Measurements from ENCODE around the gene TMEM267.

DNA sequence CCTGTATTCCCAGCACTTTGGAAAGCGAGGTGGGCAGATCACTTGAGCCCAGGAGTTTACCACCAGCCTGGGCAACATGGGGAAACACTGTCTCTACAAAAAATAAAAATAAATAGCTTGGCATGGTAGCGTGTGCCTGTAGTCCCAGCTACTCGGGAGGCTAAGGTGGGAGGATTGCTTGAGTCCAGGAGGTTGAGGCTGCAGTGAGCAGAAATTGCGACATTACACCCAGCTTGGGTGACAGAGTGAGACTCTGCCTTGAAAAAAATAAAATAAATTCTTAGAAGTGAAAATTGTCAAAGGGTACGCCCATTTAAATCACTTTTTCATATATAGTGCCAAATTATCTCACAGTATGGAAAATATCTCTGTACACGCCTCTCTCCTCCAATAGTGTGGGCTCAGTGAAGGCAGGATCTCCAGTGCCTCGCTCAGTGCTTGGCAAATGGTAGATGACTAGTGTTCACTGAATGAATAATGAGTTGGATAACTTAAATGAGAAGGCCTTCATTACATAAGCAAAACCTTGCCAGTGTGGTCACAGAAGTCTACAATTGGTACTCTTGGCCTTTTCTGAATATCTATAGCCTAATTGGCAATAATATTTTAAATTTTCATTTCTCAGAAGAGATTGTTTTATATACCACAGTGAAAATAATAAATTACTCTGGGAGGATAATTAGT, 62.1 kb downstream of the TMEM267 start:
- TF ChIP-seq PAX5 (IDR thresholded peaks at IDR 0.05; ENCODE audit: borderline replicate concordance, low read depth, low read length) (no peak), RELB (IDR thresholded peaks at IDR 0.05; ENCODE audit: low read depth) (no peak), HDAC2 (IDR thresholded peaks at IDR 0.05) (no peak), MEF2A (IDR thresholded peaks at IDR 0.05; ENCODE audit: insufficient read depth, low read depth, low read length) (no peak), HDAC6 (IDR thresholded peaks at IDR 0.05; ENCODE audit: unreplicated experiment) (no peak), SP1 (IDR thresholded peaks at IDR 0.05; ENCODE audit: low read depth, low read length) (no peak)

All from GM12878 (cell line).